GM12878 (cell line): ENCODE results near the gene ZFP62. TPM values are rescaled to one million over a fixed set of nuclear protein-coding genes. Genes with fewer than 3 reads are reported as not detected.

Experiments used
- CBFB ChIP-seq: IDR thresholded peaks from 2 replicates; pipeline ENCODE4 v1.6.1; 2016; ENCODE audit warnings: antibody characterized with exemption, low read depth
- E2F4 ChIP-seq: IDR thresholded peaks from 2 replicates; pipeline ENCODE4 v1.6.1; 2012; ENCODE audit warnings: low read depth, low read length, improper control_type of control experiment
- EED ChIP-seq: sonication (generic); IDR thresholded peaks from 2 replicates; pipeline ENCODE4 v1.6.1; 2016; ENCODE audit warnings: antibody characterized with exemption, low read depth
- IKZF1 ChIP-seq: fragments of 450-650 bp; conservative IDR thresholded peaks from 2 replicates; pipeline ENCODE4 v1.6.1; 2017; ENCODE audit warnings: antibody characterized with exemption, mild to moderate bottlenecking
- PKNOX1 ChIP-seq: fragments of 450-650 bp; IDR thresholded peaks from 2 replicates; pipeline ENCODE4 v1.6.1; 2016; ENCODE audit warnings: mild to moderate bottlenecking
- POLR2A ChIP-seq: IDR thresholded peaks from 2 replicates; pipeline ENCODE4 v1.6.1; 2011; ENCODE audit warnings: low read depth, mild to moderate bottlenecking, low read length
- ZNF592 ChIP-seq: fragments of 450-650 bp; IDR thresholded peaks from 2 replicates; pipeline ENCODE4 v1.6.1; 2017; ENCODE audit warnings: mild to moderate bottlenecking, moderate library complexity
- polyA plus RNA-seq, 11 experiments: library from polyadenylated mRNA; depleted of rRNA in 4 of 11; unstranded in 6 of 11; stranded (reverse) in 5 of 11; fragments of >200 nt; fragmentation: Nextera tagmentation in 4 of 11; fragmentation: Illumina TruSeq in 1 of 11; extraction: Ambion mirVana in 4 of 11; extraction: Trizol in 1 of 11; gene quantifications; 1 replicate in 1 of 11; 2 replicates in 10 of 11; pipeline versions ENCODE4 v1.2.1 to v1.2.3, GENCODE V29; 2011 to 2016; ENCODE audit warnings: inconsistent platforms in 2 of 11, missing spikeins in 2 of 11, low read depth in 1 of 11
- total RNA-seq, 4 experiments: library from RNA; depleted of rRNA in 3 of 4; stranded (reverse); fragments of >200 nt in 3 of 4; fragmentation: Illumina TruSeq in 1 of 4; extraction: Trizol in 1 of 4; gene quantifications; 2 replicates each; pipeline versions ENCODE4 v1.2.1 to v1.2.3, GENCODE V29; 2013 to 2021

Gene ZFP62
- total and polyA plus RNA-seq, 10 of the 15 experiments (the other 5 are each of a cell fraction or from before 2014, with no cell fraction given) = 9.2 to 39.7 (median 21.1) TPM

DNA sequence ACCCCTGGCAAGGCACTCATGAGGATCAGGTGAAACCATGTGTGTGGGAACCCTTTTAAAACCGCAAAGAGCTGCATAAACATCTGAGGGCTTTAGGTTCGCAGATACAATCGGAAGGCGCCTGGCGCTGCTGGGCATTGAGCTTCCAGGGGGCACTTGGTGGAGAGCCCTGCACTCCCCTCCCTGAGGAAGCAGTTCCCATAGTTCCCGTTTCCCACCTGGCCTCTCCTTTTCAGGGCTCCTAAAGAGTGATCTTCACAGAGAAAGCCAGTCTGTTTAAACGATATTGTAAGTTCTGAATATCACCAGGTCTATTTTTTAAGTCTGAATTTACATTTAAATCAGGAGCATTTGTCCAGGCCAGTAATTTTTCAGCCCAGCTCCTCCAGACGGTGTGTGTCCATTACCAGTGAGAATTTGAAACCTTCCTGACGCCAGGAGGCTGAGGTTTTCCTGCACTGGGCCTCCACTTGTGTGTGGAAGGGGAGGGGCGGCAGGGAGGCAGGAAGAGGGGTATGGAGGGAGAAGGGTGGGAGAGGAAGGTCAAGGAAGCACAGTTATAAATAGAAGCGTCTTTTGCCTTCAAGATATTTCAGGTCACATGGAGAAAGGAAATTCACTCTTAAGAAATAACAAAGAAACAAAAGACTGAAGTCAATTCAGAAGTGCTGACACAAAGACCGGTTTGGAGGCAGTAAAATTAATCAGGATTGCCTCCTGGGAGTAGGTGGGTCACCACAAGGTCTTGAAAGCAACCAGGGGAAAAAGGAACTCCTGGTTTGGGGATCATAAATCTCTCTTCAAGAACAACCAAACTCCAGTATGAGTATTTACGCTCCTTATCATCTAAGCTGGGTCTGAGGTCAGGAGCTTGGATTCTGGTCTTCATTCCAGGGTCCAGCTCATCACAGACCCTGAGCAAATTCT lies 44.2 kb downstream of the ZFP62 start (continued):
- no peak for TF ChIP-seq ZNF592
- TF ChIP-seq EED = peak; percentile 61
- TF ChIP-seq PKNOX1 = no peak
- peak; percentile 84; the same call in 1 of the 2 replicates for TF ChIP-seq CBFB
- no peak for TF ChIP-seq E2F4
- 0 out of 2 replicates have a peak, but pooled peaks have one; percentile 14 for TF ChIP-seq IKZF1
- 0 out of 2 replicates have a peak, but pooled peaks have one; percentile 34 for TF ChIP-seq POLR2A
